Lower leg skin (tissue), 4 donors: Measurements from ENCODE around the gene PLAAT1. TPM values are rescaled to one million over a fixed set of nuclear protein-coding genes. Genes with fewer than 3 reads are reported as not detected.

ENCODE experiments used
- DNase-seq, 2 donors: peaks; one replicate each; pipeline ENCODE4 v3.0.0-alpha.2; 2019; ENCODE audit warnings: low spot score in 2 of 2
- H3K4me3 ChIP-seq: fragments of 200-600 bp; sonication (generic); 2 replicates; pipeline ENCODE4 v1.5.1; 2017; ENCODE audit warnings: mild to moderate bottlenecking, low read depth; ENCODE audit not compliant: poor library complexity, severe bottlenecking
- POLR2A ChIP-seq, 2 donors: fragments of 450-650 bp; IDR thresholded peaks; one replicate each; pipeline ENCODE4 v1.6.1; 2016 to 2017; ENCODE audit warnings: antibody characterized with exemption in 2 of 2, mild to moderate bottlenecking in 1 of 2, moderate library complexity in 1 of 2
- WGBS, 2 donors: methylation state at CpG; one replicate each; pipeline ENCODE4 v1.1.5; 2018; 5-methylcytosine and 5-hydroxymethylcytosine counted together
- intact Hi-C: fragments of 100-400 bp; cut with DNase I; formaldehyde crosslinking; loops from one replicate; pipeline ENCODE4 v1.15.0; 2023; ENCODE audit warnings: low total_unique reads
- total RNA-seq, 4 donors: library from RNA; depleted of rRNA; stranded (reverse); fragments of >200 nt; gene quantifications; one replicate each; pipeline ENCODE4 v1.1.0, GENCODE V29; 2016
- TF ChIP-seq, protein P1 (sequence below), 3 donors: fragments of 450-650 bp; IDR thresholded peaks; one replicate each; pipeline ENCODE4 v1.5.1; 2016; ENCODE audit warnings: antibody characterized with exemption in 3 of 3, mild to moderate bottlenecking in 3 of 3, moderate library complexity in 2 of 3

PLAAT1 gene
- total RNA-seq, 4 donors from 2014 or later, result 2.8 to 7.1 (median 6.3) TPM; not detected in 1

DNA sequence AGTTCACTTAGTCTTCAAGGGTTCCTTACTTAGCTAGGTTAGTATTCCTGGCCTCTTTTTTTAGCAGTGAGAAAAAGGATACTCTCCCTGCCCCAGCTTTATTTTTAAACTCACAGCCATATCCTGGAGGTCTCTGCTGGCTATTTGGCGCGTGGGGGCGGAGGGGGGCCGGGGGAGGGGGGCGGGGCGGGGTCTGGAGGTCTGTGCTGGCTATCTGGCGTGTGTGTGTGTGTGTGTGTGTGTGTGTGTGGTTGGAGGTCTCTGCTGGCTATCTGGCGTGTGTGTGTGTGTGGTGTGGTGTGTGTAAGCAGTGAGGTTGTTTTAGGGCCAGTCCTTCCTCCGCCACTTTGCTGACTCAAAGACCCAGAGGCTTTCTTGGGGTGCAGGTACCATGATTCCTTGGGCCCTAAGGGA, 579 bp upstream of the PLAAT1 start:
- no peak for DNase-seq
- peak overlapping the region; percentile 19 for H3K4me3 ChIP-seq
- intact Hi-C loops, result no loop called here
- 8 to 10% methylated on average over 9 of the region's 9 CpGs for WGBS, 2 donors
- TF ChIP-seq POLR2A (IDR thresholded peaks at IDR 0.05), result no peak
- TF ChIP-seq, protein P1, sequence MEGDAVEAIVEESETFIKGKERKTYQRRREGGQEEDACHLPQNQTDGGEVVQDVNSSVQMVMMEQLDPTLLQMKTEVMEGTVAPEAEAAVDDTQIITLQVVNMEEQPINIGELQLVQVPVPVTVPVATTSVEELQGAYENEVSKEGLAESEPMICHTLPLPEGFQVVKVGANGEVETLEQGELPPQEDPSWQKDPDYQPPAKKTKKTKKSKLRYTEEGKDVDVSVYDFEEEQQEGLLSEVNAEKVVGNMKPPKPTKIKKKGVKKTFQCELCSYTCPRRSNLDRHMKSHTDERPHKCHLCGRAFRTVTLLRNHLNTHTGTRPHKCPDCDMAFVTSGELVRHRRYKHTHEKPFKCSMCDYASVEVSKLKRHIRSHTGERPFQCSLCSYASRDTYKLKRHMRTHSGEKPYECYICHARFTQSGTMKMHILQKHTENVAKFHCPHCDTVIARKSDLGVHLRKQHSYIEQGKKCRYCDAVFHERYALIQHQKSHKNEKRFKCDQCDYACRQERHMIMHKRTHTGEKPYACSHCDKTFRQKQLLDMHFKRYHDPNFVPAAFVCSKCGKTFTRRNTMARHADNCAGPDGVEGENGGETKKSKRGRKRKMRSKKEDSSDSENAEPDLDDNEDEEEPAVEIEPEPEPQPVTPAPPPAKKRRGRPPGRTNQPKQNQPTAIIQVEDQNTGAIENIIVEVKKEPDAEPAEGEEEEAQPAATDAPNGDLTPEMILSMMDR (IDR thresholded peaks at IDR 0.05), result no peak

DNA sequence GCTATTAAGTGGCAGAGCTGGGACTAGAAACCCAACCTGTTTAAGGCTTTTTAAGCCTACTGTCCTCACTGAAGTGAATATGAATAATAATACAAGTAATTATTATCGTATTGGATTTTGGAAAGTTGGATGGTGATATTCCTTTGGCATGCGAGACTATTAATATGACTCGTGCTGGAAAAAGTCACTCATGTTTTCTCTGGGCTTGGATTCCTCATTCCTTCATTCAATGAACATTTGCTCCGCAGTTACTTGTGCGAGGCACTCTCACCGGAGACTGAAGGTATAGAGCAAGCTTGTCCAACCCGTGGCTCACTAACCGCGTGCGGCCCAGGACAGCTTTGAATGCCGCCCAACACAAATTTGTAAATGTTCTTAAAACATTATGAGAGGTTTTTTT, 694 bp downstream of the PLAAT1 start:
- H3K4me3 ChIP-seq, result no peak overlapping the region
- DNase-seq, result no peak
- 60 to 62% methylated on average over 11 of the region's 11 CpGs for WGBS, 2 donors
- TF ChIP-seq, protein P1 (IDR thresholded peaks at IDR 0.05), result no peak
- TF ChIP-seq POLR2A (IDR thresholded peaks at IDR 0.05), result no peak
- intact Hi-C loops, result no loop called here

DNA sequence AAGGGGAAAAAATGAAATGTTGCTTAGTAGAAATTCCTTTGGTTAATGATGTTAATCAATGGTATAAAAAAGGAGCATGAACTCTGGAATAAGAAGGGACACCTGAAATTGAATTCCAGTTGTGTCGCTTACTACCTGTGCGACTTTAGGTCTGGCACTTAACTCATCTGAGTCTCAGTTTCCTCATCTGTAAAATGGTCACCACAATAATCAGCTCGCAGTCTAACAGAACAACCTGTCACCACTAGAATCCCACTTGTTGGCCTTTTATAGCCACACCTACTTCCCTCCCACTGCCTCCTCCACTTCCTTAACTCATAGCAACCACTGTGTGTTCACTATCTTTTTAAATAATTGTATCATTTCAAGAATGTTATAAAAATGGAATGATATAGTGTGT, 2.5 kb downstream of the PLAAT1 start:
- no peak for TF ChIP-seq POLR2A (IDR thresholded peaks at IDR 0.05)
- TF ChIP-seq, protein P1 (IDR thresholded peaks at IDR 0.05), result no peak
- no peak overlapping the region for H3K4me3 ChIP-seq
- WGBS, 2 donors, result 88 to 94% methylated on average over 3 of the region's 3 CpGs
- no peak for DNase-seq
- intact Hi-C loops, result no loop called here

DNA sequence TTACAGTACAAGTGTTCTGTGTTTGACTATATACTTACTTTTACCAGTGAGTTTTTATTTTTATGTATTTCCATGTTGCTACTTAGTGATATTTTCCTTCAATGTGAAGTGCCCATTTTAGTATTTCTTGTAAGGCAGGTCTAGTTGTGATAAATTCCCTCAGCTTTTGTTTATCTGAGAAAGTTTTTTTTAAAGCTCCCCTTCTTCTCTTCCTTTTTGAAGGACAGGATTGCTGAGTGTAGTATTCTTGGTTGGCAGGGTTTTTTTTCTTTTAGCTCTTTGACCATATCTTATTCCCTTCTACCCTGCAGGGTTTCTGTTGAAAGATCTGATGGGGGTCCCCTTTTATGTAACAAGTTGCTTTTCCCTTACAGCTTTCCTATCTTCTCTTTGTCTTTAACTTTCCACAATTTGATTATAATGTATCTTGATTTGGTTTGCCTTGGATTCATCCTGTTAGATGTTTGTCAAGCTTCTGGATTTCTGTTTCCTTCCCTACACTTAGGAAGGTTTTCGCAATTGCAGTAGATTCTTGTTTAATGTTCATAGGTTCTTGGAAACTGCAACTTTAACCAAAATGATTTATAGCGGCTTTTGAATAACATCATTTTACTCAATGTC, 7.9 kb downstream of the PLAAT1 start:
- H3K4me3 ChIP-seq, result no peak overlapping the region
- intact Hi-C loops, result no loop called here
- no peak for TF ChIP-seq POLR2A (IDR thresholded peaks at IDR 0.05)
- TF ChIP-seq, protein P1 (IDR thresholded peaks at IDR 0.05), result no peak
- WGBS, 2 donors, result 46 to 93% methylated on average over 2 of the region's 2 CpGs
- no peak for DNase-seq

DNA sequence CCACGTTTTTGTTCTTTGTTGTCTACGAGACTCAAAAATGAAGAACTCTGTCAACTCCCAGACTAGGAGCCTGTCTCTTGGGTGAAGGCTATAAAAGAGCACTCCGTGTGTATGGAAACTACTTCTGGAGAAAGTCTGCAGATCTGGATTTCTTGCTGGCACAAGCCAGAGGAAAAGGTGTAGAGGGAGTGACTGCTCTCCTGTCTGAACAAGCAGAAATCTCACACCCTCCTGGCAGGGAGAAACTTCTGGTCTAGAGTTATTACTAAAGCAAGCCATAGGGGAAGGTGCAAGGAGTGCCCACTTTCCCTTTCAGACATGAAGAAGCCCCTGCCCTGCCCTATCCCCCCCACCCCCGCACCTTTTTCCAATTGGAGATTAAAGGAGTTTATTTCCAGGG, 9.5 kb downstream of the PLAAT1 start:
- TF ChIP-seq POLR2A (IDR thresholded peaks at IDR 0.05), result no peak
- TF ChIP-seq, protein P1 (IDR thresholded peaks at IDR 0.05), result no peak
- no peak overlapping the region for H3K4me3 ChIP-seq
- intact Hi-C loops, result loop anchor here (10.0 kb wide), 1 partner anchor 194 kb away; no protein-coding TSS in a partner anchor
- WGBS, 2 donors, result 55 to 63% methylated on average over 4 of the region's 4 CpGs
- DNase-seq, result no peak
